DMS53 (cell line): ENCODE data around the gene TOM1L2.

Source experiments
- DNase-seq: peaks from one replicate; lab custom pipeline; 2025; lab: John Stamatoyannopoulos, UW

The TOM1L2 gene

GRCh38 chr17:17804007-17804406, 168.2 kb downstream of the TOM1L2 start:
- DNase-seq = no peak

- no peak for DNase-seq
Observed at GRCh38 chr17:17801800-17802481, 170.3 kb downstream of the TOM1L2 start.

- no peak for DNase-seq
Observed at GRCh38 chr17:17800504-17801021, 171.6 kb downstream of the TOM1L2 start.

- no peak for DNase-seq
Observed at GRCh38 chr17:17798573-17799255, 173.5 kb downstream of the TOM1L2 start.

GRCh38 chr17:17798010-17798556, 174.1 kb downstream of the TOM1L2 start:
- no peak for DNase-seq

- no peak for DNase-seq
Observed at GRCh38 chr17:17797119-17797809, 174.9 kb downstream of the TOM1L2 start.

- DNase-seq = no peak
Observed at GRCh38 chr17:17796787-17797061, 175.5 kb downstream of the TOM1L2 start.

- DNase-seq = no peak
Observed at GRCh38 chr17:17795946-17796786, 176.0 kb downstream of the TOM1L2 start.

- DNase-seq = no peak
Observed at GRCh38 chr17:17795296-17795695, 176.9 kb downstream of the TOM1L2 start.

GRCh38 chr17:17794382-17794781, 177.8 kb downstream of the TOM1L2 start:
- no peak for DNase-seq
